NOMO-1 treated with DMSO at 0.1 percent for 48 hours (cell line): Measurements from ENCODE around the gene EPB41L4A.
"Not testable (repeated sequence)": the region's sequence is repeated elsewhere in the genome, so short reads cannot be mapped to it uniquely, and the experiment has no call there.

Experiments
- DNase-seq: peaks from one replicate; lab custom pipeline; 2025; ENCODE audit not compliant: unreplicated experiment; lab: John Stamatoyannopoulos, UW

The EPB41L4A gene

DNA sequence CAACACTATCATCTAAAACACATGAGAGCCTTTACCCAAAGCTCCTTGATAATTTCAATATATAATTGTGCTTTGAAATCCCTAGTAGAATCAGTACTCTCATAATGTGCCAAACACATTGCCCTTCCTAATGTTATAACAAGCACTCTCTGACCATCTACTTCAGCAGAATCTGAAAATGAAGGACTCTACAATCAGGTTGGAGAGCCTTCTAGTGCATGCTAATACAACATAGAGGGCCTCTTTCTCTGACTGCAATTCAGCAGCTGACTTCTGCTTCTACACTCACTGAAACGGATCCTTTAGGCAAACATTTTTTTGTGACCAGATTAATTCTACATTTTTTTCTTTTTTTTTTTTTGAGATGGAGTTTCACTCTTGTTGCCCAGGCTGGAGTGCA is 155.6 kb downstream of the EPB41L4A start:
- no peak for DNase-seq

- DNase-seq: no peak
These were observed 160.5 kb downstream of the EPB41L4A start for GRCh38 chr5:112258571-112258970.

DNA sequence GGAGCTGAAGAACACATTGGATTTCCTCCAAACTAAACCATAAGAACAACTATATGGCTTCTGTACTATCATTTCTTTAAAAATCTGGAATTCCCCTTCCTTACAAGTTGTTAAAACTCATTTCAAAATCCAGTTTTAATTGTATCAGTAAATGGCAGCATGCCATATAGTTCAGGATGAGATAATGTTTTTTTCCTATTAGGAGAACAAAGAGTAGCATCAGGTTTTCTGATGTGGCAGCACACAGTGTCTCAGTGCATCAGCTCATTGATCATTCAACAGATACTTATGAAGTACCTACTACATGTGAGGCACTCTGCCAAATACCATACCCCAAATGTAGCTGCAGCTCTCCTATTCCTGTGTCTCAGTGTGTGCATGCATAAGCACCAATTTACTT is 161.1 kb downstream of the EPB41L4A start:
- DNase-seq: no peak

GRCh38 chr5:112257005-112257404 is 162.1 kb downstream of the EPB41L4A start:
- no peak for DNase-seq

- no peak for DNase-seq
These were observed 164.8 kb downstream of the EPB41L4A start for GRCh38 chr5:112254303-112254702.

DNA sequence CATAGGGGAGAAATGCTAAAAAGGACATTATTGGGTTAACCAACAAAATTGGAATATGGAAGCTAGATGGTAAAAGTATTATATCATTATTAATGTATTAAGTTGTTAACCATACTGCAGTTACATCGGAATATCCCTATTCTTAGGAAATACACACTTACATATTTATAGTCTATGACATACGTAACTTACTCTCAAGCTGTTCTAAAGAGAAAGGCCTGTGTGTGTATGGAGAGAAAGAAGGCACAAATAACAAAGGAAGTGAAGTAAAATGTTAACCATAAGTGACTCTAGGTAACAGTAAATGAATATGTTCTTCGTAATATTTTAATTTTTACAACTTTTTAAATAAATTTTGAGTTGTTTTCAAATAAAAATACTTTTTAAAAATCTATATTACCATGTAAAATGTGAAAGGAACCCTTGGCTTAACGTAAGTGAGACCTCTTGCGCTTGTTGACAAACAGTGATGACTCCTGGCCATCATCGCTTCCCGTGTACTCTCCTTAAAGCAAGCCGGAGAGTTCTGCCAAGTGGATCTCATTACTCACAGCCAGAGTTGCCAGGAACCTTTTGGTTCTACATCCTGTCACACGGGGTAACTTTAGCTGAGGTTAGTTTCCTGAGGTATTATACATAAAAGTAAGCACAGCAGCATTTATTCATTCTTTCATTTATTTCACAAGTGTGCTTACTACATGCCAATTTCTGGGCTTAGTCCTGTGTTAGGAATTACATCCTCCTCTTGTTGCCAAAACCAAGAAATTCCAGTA is 165.4 kb downstream of the EPB41L4A start:
- DNase-seq: no peak

- no peak for DNase-seq
These were observed 168.5 kb downstream of the EPB41L4A start for GRCh38 chr5:112250551-112250950.

- DNase-seq: no peak
These were observed 170.5 kb downstream of the EPB41L4A start for GRCh38 chr5:112248623-112249022.

DNA sequence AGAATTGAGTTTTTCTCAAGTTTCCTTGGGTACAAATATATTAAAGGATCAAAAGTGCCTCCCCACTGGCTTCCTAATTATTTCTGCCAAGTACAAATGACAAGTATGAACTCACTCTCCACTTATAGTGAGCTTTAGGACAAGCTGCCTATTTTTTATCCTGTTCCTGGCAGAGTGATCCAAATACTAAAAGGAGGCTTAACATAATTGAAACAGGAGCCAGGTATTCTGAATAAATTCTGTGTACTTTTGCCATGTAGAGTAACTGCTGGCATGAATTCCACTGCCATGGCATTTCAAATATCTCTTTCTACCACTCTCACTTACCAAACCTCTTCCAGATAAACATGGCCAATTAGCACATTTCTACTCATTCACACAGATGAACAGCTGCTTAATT is 171.1 kb downstream of the EPB41L4A start:
- no peak for DNase-seq

GRCh38 chr5:112245656-112246055 is 173.4 kb downstream of the EPB41L4A start:
- no peak for DNase-seq

DNA sequence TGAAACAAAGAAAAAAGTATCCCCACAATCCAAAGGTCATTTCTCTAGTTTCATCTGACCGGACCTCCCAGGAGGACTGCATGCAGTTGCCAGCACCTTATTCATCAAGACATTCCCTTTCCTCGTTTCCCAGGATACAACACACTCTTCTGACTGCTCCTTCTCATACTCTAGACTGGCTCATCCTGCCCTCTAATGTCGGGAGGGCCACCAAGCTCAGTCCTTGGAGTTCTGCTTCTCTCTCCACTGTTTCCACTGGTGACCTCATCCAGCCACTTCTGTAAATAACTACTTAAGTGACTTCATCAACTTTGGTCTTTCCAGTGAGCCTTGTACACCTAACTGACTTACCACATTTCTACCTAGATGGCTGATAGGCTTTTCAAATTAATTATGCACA is 179.1 kb downstream of the EPB41L4A start:
- no peak for DNase-seq

- no peak for DNase-seq
These were observed 180.6 kb downstream of the EPB41L4A start for GRCh38 chr5:112238473-112238872.

GRCh38 chr5:112237456-112237855 is 181.6 kb downstream of the EPB41L4A start:
- DNase-seq: no peak

DNA sequence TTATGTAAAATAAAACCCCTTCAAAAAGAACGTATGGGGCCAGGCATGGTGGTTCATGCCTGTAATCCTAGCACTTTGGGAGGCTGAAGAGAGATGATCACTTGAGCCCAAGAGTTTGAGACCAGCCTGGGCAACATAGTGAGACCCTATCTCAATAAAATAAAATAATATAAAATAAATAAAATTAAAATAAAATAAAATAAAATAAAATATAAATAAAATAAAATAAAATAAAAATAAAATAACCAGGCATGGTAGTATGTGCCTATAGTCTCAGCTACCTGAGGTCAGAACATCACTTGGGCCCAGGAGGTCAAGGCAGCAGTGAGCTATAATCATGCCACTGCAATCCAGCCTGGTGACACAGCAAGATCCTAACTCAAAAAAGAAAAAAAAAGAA is 185.1 kb downstream of the EPB41L4A start:
- no peak for DNase-seq

DNA sequence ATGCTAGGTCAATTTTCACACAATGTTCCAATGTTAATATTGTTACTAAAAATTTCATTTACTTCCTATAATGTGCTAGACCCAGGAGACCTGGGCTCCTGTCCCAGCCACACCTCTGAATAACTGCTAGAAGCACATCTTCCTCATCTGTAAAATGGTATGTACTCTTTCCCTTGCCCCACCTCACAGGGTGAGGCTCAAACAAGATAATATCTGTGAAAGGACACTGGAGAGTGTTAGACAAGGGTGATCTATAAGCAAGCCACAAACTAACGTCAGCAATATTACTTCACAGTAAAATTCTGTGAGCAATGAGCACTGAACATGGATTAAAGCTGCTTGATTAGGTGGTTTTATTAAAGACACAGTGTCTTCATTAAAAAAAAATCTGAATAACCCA is 186.4 kb downstream of the EPB41L4A start:
- no peak for DNase-seq

- no peak for DNase-seq
These were observed 188.5 kb downstream of the EPB41L4A start for GRCh38 chr5:112230606-112231005.

DNA sequence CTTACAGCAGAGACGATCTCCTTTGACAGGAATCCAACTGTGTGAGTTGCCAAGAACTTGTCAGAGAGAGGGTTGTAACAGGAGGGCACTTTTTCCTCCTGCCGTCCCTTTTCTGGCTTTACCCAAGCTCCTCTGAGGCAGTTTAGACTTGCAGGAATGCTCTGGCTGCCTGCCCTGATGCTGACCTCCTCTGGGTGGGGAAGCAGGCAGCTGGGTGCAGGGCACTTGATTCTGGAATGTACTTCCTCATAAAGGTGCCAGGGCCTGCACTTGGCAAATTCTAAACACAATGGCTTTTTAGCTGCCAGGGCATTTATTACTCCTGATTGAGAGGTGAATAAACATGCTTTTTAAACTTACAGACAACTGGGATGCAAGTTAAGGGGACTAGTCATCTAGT is 190.4 kb downstream of the EPB41L4A start:
- no peak for DNase-seq

DNA sequence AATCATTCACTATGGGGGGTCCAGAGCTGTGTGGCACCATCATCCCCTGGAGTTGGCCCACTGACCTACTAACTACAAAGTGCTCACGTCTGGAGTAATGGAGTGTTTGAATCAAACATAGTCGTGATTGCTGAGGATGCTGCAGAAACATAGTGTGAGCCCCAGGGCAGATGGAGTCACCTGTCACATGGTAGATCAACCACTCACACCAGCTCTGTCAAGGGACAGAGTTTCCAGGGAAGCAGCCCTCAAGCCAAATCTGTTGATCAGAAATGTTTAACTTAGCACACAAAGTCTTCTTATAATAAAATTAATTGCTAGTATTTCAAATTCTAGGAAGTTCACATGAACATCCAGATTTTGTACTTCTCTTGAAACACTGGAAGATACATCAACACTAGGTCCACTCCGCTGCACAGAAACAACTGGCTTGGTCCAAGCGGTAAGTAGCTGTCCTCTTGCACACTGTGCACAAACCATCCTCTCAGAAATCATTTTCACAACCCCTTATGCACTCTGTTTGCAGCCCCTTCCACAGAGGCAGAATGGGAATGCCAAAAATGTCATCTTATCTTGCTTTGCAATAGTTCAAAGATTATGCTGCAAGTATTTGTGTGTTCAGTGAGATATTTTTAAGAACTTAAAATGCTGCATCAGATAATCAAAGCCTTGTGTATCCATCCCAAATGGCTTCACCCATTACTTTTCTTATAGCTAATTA is 191.0 kb downstream of the EPB41L4A start:
- DNase-seq: no peak

- no peak for DNase-seq
These were observed 192.9 kb downstream of the EPB41L4A start for GRCh38 chr5:112226215-112226614.

- not testable (repeated sequence) for DNase-seq
These were observed 196.1 kb downstream of the EPB41L4A start for GRCh38 chr5:112222997-112223396.

DNA sequence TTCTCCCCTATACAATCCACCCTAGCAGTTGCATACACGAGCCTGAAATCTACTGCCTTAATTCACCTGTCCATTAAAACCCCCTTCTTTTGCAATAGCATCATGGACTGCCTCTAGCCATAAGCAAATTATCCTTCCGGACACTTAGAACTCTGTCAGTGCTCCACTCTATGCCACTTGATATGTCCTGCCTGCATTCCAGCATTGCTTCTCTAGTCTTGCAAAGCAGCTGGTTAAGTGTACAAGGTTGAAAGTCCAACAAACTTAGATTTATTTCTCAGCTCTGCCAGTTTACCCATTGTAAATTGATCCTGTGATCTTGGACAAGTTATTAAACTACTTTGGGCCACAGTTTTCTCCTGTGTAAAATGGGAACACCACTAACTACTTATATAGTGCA is 197.9 kb downstream of the EPB41L4A start:
- DNase-seq: no peak

DNA sequence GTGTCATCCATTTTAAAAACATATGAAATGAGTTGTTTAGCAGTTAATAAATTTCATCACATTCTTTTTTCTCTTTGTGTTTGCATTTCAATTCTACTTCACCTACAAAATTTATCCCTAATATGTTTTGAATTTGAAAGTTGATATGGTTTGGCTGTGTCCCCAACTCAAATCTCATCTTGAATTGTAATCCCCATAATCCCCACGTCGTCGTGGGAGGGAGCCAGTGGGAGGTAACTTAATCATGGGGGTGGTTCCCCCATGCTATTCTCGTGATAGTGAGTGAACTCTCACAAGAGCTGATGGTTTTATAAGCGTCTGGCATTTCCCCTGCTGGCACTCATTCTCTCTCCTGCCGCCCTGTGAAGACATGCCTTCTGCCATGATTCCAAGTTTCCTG is 200.1 kb downstream of the EPB41L4A start:
- no peak for DNase-seq
